Fibroblast of the aortic adventitia (primary cell): ENCODE measurements around the gene P2RY10. TPM values are rescaled to one million over a fixed set of nuclear protein-coding genes. Genes with fewer than 3 reads are reported as not detected.

Source experiments
- DNase-seq: peaks from one replicate; pipeline ENCODE4 v3.0.0-alpha.2; 2010; ENCODE audit warnings: low read depth
- H3K4me3 ChIP-seq: 2 replicates; pipeline ENCODE4 v1.5.1; 2011; ENCODE audit warnings: low read depth, mild to moderate bottlenecking, control low read depth, low read length, moderate library complexity
- total RNA-seq: library from RNA; depleted of rRNA; stranded (reverse); fragments of >200 nt; gene quantifications from 2 replicates; pipeline ENCODE4 v1.2.3, GENCODE V29; 2012; ENCODE audit warnings: low replicate concordance
- TF ChIP-seq, protein P1 (sequence below): IDR thresholded peaks from 2 replicates; pipeline ENCODE4 v1.5.1; 2011; ENCODE audit warnings: mild to moderate bottlenecking, low read length, control low read depth, inconsistent platforms; ENCODE audit not compliant: insufficient read depth

Gene P2RY10, protein sequence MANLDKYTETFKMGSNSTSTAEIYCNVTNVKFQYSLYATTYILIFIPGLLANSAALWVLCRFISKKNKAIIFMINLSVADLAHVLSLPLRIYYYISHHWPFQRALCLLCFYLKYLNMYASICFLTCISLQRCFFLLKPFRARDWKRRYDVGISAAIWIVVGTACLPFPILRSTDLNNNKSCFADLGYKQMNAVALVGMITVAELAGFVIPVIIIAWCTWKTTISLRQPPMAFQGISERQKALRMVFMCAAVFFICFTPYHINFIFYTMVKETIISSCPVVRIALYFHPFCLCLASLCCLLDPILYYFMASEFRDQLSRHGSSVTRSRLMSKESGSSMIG
- not detected in 2 replicates for total RNA-seq

DNA sequence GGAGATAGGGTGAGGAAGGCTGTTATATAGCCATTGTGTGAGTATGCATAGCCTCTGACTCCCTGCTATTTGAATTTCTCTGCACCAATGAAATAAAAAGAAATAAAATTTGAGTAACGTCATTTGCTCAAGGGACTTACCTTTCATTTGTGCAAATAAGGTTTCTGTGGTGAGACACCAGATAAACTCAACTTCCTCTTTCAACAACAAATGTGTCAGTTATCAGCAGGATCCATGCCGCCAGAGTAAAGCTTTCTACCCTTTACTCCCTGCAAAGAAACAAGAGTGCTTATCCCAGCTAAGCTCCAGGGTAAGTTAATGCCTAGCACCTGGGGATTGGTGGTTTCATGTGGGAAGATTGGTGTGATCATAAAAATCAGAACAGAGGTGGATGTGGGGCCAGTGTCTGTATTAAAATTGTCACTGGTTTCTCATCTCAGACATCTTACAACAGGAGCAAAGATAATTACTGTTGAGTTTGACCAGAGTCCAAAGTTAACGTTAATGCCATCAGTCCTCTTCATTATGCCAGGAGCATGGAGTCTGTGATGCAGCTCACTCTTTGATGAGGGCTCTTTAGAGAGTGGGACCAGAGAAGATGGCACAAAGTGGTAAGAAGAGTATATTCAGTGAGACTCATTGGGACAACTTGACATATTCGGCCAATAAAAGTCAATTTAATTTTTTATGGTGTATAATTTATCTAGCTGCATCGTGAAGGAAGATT, at the start of gene P2RY10:
Gene P2RY10 (plus strand): TSS at position 206 of the 727 bp plus-strand sequence. CDS start 15,130 bp downstream, outside the sequence.
- no peak within 1 kb of the TSS for H3K4me3 ChIP-seq
- TF ChIP-seq, protein P1, sequence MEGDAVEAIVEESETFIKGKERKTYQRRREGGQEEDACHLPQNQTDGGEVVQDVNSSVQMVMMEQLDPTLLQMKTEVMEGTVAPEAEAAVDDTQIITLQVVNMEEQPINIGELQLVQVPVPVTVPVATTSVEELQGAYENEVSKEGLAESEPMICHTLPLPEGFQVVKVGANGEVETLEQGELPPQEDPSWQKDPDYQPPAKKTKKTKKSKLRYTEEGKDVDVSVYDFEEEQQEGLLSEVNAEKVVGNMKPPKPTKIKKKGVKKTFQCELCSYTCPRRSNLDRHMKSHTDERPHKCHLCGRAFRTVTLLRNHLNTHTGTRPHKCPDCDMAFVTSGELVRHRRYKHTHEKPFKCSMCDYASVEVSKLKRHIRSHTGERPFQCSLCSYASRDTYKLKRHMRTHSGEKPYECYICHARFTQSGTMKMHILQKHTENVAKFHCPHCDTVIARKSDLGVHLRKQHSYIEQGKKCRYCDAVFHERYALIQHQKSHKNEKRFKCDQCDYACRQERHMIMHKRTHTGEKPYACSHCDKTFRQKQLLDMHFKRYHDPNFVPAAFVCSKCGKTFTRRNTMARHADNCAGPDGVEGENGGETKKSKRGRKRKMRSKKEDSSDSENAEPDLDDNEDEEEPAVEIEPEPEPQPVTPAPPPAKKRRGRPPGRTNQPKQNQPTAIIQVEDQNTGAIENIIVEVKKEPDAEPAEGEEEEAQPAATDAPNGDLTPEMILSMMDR, result no peak
- no peak for DNase-seq

GRCh38 chrX:78922754-78923153, 22.4 kb upstream of the P2RY10 start:
- TF ChIP-seq, protein P1, result no peak
- no peak overlapping the region for H3K4me3 ChIP-seq
- DNase-seq, result no peak

DNA sequence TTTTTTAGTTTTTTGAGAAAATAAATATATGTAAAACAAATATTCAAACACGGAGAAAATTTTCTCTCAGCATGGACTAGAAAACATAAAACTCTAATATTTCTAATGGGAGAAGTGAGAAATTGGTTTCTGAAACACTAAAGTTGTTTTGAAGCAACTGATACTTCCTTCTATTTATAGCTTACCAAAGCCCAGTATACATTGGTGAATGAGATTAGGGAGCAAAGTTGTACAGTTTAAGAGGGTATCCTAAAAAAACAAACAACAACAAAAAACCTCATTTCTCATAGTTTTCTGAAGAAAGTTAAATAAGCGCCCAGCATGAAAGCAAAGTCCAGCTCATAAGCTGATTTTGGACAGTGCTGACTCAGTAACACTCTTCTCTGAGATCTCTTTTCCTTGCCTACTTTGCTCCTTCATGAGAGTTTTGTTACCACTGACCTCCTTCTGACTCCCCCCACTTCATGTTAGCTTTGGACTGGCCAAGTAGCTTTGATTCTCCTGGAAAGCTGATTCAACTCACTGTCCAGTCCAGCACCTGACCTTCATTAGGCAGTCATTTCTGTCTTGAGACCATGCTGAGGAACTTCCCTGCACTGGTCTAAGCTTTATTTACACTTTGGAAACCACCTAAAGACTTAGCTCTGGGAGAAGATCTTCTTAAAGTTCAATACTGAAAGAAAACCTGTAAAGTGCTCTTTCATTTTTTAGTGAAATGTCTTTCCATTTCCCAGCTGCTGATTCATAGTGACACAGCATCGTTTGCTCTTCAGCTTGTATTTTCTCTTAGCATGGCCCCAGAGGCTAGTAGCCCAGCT, 21.8 kb upstream of the P2RY10 start:
- H3K4me3 ChIP-seq, result no peak overlapping the region
- TF ChIP-seq, protein P1, result no peak
- no peak for DNase-seq

GRCh38 chrX:78931814-78932213, 13.4 kb upstream of the P2RY10 start:
- TF ChIP-seq, protein P1, result no peak
- no peak overlapping the region for H3K4me3 ChIP-seq
- no peak for DNase-seq

- no peak for DNase-seq
- TF ChIP-seq, protein P1, result no peak
Measured at GRCh38 chrX:78934866-78935265, 10.3 kb upstream of the P2RY10 start.

DNA sequence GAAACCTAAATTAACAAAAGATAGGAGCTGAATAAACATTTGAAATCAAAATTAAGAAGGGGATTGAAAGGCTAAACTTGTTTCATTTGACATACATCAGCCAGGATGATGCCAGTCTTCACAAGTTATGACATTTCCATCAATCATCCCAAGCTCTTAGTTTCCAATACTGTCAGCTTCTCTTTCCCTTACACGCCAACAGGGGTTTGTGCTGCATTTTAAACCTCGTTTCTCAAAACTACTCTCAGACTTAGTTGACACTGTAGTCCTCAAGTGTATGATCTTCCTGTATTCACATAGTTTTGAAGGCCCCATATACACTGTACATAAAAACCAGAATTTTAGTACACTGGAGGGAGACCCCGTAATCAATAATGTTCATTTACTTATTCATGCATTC, 840 bp upstream of the P2RY10 start:
- TF ChIP-seq, protein P1, result no peak
- H3K4me3 ChIP-seq, result no peak overlapping the region
- no peak for DNase-seq

More at GRCh38 chrX:78934866-78935265, 10.3 kb upstream of the P2RY10 start:
- no peak overlapping the region for H3K4me3 ChIP-seq
